CD14-positive monocyte (primary cell): Measurements from ENCODE around the gene PNPLA7. TPM values are rescaled to one million over a fixed set of nuclear protein-coding genes. Genes with fewer than 3 reads are reported as not detected.

Experiments used
- DNase-seq, 3 donors: peaks; one replicate each; pipeline ENCODE4 v3.0.0-alpha.2; 2011 to 2022
- H2AFZ ChIP-seq: 2 replicates; pipeline ENCODE4 v1.6.0; 2012; ENCODE audit warnings: mild to moderate bottlenecking, low read depth, low read length, inconsistent platforms; ENCODE audit not compliant: insufficient read depth, poor library complexity, severe bottlenecking
- H3K27ac ChIP-seq, 2 donors: 1 replicate in 1 of 2; 2 replicates in 1 of 2; pipeline ENCODE4 v1.5.1; 2012 to 2013; ENCODE audit warnings: low read length in 2 of 2, control low read depth in 1 of 2, inconsistent platforms in 1 of 2, low read depth in 1 of 2, mild to moderate bottlenecking in 1 of 2
- H3K27me3 ChIP-seq, 2 donors: one replicate each; pipeline versions ENCODE4 v1.6.0 to v1.6.1; 2011 to 2013; ENCODE audit warnings: low read length in 2 of 2; ENCODE audit not compliant: control insufficient read depth in 2 of 2, insufficient read depth in 2 of 2
- H3K36me3 ChIP-seq, 2 donors: replicated peaks in 1 of 2; 1 replicate in 1 of 2; 2 replicates in 1 of 2; pipeline versions ENCODE4 v1.5.1 to v1.6.1; 2012 to 2013; ENCODE audit warnings: low read length in 2 of 2, control low read depth in 1 of 2, inconsistent platforms in 1 of 2, mild to moderate bottlenecking in 1 of 2; ENCODE audit not compliant: insufficient read depth in 2 of 2, control insufficient read depth in 1 of 2
- H3K4me1 ChIP-seq, 2 donors: 1 replicate in 1 of 2; 2 replicates in 1 of 2; pipeline versions ENCODE4 v1.5.1 to v1.6.1; 2012 to 2013; ENCODE audit warnings: low read length in 2 of 2, control low read depth in 1 of 2, inconsistent platforms in 1 of 2, mild to moderate bottlenecking in 1 of 2, moderate library complexity in 1 of 2; ENCODE audit not compliant: insufficient read depth in 2 of 2, control insufficient read depth in 1 of 2
- H3K4me2 ChIP-seq: replicated peaks from 2 replicates; pipeline ENCODE3; 2012; ENCODE audit warnings: low read length, moderate library complexity, mild to moderate bottlenecking; ENCODE audit not compliant: poor library complexity, severe bottlenecking; ENCODE audit errors: extremely low read depth
- H3K4me3 ChIP-seq, 3 experiments: fragments of 200-600 bp in 1 of 3; sonication (generic) in 1 of 3; replicated peaks in 1 of 3; 1 replicate in 2 of 3; 2 replicates in 1 of 3; pipeline ENCODE4 v1.5.1; 2011 to 2013; ENCODE audit warnings: low read length in 3 of 3, mild to moderate bottlenecking in 3 of 3, control low read depth in 2 of 3, low read depth in 2 of 3, inconsistent platforms in 1 of 3, moderate library complexity in 1 of 3
- H3K79me2 ChIP-seq: 2 replicates; pipeline ENCODE4 v1.6.0; 2012; ENCODE audit warnings: mild to moderate bottlenecking, control low read depth, inconsistent platforms, low read length, moderate library complexity; ENCODE audit not compliant: insufficient read depth
- H3K9ac ChIP-seq: 2 replicates; pipeline ENCODE4 v1.6.0; 2017; ENCODE audit warnings: low read length, mild to moderate bottlenecking; ENCODE audit not compliant: insufficient read depth, poor library complexity, severe bottlenecking
- H3K9me3 ChIP-seq, 2 donors: replicated peaks in 1 of 2; 1 replicate in 1 of 2; 2 replicates in 1 of 2; pipeline versions ENCODE4 v1.5.1 to v1.6.1; 2012 to 2013; ENCODE audit warnings: low read length in 2 of 2, control low read depth in 1 of 2; ENCODE audit not compliant: control insufficient read depth in 1 of 2, insufficient read depth in 1 of 2
- H4K20me1 ChIP-seq: 2 replicates; pipeline ENCODE4 v1.6.0; 2012; ENCODE audit warnings: mild to moderate bottlenecking, low read length, control low read depth, moderate library complexity; ENCODE audit not compliant: insufficient read depth
- H3K27ac Mint-ChIP-seq, 7 donors: one replicate each; pipeline ENCODE4 v1.8.0; 2020; ENCODE audit warnings: mild to moderate bottlenecking in 7 of 7, mixed read lengths in 7 of 7, moderate library complexity in 6 of 7, inconsistent platforms in 2 of 7
- H3K27me3 Mint-ChIP-seq, 3 donors: one replicate each; pipeline ENCODE4 v1.8.0; 2021 to 2022; ENCODE audit warnings: low read depth in 3 of 3, mild to moderate bottlenecking in 3 of 3, mixed read lengths in 3 of 3, moderate library complexity in 3 of 3, inconsistent platforms in 1 of 3
- H3K36me3 Mint-ChIP-seq, 2 donors: one replicate each; pipeline ENCODE4 v1.8.0; 2020; ENCODE audit warnings: mixed read lengths in 2 of 2, inconsistent platforms in 1 of 2, mild to moderate bottlenecking in 1 of 2
- H3K4me1 Mint-ChIP-seq: one replicate; pipeline ENCODE4 v1.8.0; 2020; ENCODE audit warnings: mild to moderate bottlenecking, mixed read lengths
- H3K4me3 Mint-ChIP-seq, 2 donors: one replicate each; pipeline ENCODE4 v1.8.0; 2020; ENCODE audit warnings: mild to moderate bottlenecking in 2 of 2, mixed read lengths in 2 of 2, moderate library complexity in 1 of 2
- H3K9me3 Mint-ChIP-seq, 7 donors: one replicate each; pipeline ENCODE4 v1.8.0; 2020 to 2022; ENCODE audit warnings: mixed read lengths in 7 of 7, mild to moderate bottlenecking in 6 of 7, moderate library complexity in 6 of 7, inconsistent platforms in 2 of 7
- WGBS: methylation state at CpG from one replicate; pipeline ENCODE4 v1.1.5; 2013; ENCODE audit warnings: missing lambda C conversion rate; ENCODE audit not compliant: insufficient coverage; 5-methylcytosine and 5-hydroxymethylcytosine counted together
- intact Hi-C, 2 donors: fragments of 100-400 bp; cut with micrococcal nuclease; formaldehyde crosslinking; loops; one replicate each; pipeline versions ENCODE4 v1.15.0 to v1.15.1; 2023
- polyA plus RNA-seq, 3 donors: library from polyadenylated mRNA; depleted of rRNA in 1 of 3; unstranded in 2 of 3; stranded (reverse) in 1 of 3; fragments of 300-500 nt in 2 of 3; fragments of >200 nt in 1 of 3; fragmentation: Illumina TruSeq in 2 of 3; gene quantifications; 1 replicate in 2 of 3; 2 replicates in 1 of 3; pipeline ENCODE4 v1.2.3, GENCODE V29; 2012 to 2021
- TF ChIP-seq, protein P1 (sequence below): fragments of 200-600 bp; IDR thresholded peaks from one replicate; pipeline ENCODE4 v1.8.0; 2022; ENCODE audit warnings: antibody characterized with exemption, mild to moderate bottlenecking

PNPLA7 gene
- polyA plus RNA-seq, 3 donors = 0.10 to 1.1 (median 0.14) TPM

- peak overlapping the region in 1 of 2 donors; percentile 35 for H3K4me3 Mint-ChIP-seq
- H3K27me3 Mint-ChIP-seq = peaks cover 23 to 63% (median 34%) of the 10 kb centered on the region in 3 donors
- TF ChIP-seq, protein P1, sequence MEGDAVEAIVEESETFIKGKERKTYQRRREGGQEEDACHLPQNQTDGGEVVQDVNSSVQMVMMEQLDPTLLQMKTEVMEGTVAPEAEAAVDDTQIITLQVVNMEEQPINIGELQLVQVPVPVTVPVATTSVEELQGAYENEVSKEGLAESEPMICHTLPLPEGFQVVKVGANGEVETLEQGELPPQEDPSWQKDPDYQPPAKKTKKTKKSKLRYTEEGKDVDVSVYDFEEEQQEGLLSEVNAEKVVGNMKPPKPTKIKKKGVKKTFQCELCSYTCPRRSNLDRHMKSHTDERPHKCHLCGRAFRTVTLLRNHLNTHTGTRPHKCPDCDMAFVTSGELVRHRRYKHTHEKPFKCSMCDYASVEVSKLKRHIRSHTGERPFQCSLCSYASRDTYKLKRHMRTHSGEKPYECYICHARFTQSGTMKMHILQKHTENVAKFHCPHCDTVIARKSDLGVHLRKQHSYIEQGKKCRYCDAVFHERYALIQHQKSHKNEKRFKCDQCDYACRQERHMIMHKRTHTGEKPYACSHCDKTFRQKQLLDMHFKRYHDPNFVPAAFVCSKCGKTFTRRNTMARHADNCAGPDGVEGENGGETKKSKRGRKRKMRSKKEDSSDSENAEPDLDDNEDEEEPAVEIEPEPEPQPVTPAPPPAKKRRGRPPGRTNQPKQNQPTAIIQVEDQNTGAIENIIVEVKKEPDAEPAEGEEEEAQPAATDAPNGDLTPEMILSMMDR = no peak
- no peaks in the 10 kb centered on the region for H3K9me3 ChIP-seq
- H3K36me3 Mint-ChIP-seq = peaks cover 5 to 7% of the 10 kb centered on the region in 2 donors
- H3K9me3 Mint-ChIP-seq = peaks cover 0 to 4% (median 0%) of the 10 kb centered on the region in 7 donors
- H3K27ac Mint-ChIP-seq = no peak overlapping the region
- H4K20me1 ChIP-seq = peaks cover 53% of the 10 kb centered on the region
- peaks cover 18% of the 10 kb centered on the region for H3K4me1 Mint-ChIP-seq
- H3K4me3 ChIP-seq = no peak overlapping the region
- no peak overlapping the region for H3K4me2 ChIP-seq
- peaks cover 7% of the 10 kb centered on the region for H3K79me2 ChIP-seq
- peaks cover 22 to 24% of the 10 kb centered on the region in 2 donors for H3K4me1 ChIP-seq
- intact Hi-C loops = no loop called here
- peaks cover 5 to 31% of the 10 kb centered on the region in 2 donors for H3K27me3 ChIP-seq
- WGBS = 3% methylated on average over 21 of the region's 30 CpGs
- H3K27ac ChIP-seq = no peak overlapping the region
- no peak overlapping the region for H2AFZ ChIP-seq
- no peaks in the 10 kb centered on the region for H3K36me3 ChIP-seq
- DNase-seq = peak; percentile 46 to 84 (median 51)
- peak overlapping the region; percentile 15 for H3K9ac ChIP-seq
Observed at GRCh38 chr9:137411645-137412380, 138.4 kb downstream of the PNPLA7 start.

DNA sequence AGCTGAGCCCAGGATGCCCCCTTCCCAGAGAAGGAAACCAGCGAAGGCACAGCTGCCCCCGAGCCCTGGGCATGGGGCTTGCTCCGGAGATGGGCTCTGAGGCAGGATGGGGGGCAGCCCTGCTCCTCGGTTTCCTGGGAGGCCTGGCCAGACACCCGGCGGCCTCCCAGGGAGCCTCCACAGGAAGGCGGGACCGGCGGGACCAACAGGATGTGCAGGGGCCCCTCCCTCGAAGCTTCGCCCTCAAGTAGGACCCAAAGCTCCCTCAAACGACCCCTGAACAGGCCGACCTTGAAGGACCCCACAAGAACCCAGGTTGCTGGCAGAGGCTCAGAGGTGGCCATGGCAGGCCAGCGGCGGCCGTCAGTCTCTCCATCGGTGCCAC lies 138.9 kb downstream of the PNPLA7 start:
- Histone ChIP-seq H3K27me3 (peaks cover 8 to 36% of the 10 kb centered on the region in 2 donors), H3K4me3 (no peak overlapping the region), H2AFZ (no peak overlapping the region), H3K27ac (no peak overlapping the region), H3K4me1 (peaks cover 22 to 24% of the 10 kb centered on the region in 2 donors), H3K36me3 (no peaks in the 10 kb centered on the region), H3K79me2 (peaks cover 7% of the 10 kb centered on the region), H3K9ac (peak overlapping the region; percentile 21), H4K20me1 (peaks cover 53% of the 10 kb centered on the region), H3K4me2 (no peak overlapping the region), H3K9me3 (no peaks in the 10 kb centered on the region)
- TF ChIP-seq, protein P1 = no peak
- no peak overlapping the region for H3K4me3 Mint-ChIP-seq
- H3K9me3 Mint-ChIP-seq = peaks cover 0 to 4% (median 0%) of the 10 kb centered on the region in 7 donors
- H3K27ac Mint-ChIP-seq = no peak overlapping the region
- intact Hi-C loops = no loop called here
- peaks cover 5 to 7% of the 10 kb centered on the region in 2 donors for H3K36me3 Mint-ChIP-seq
- H3K27me3 Mint-ChIP-seq = peaks cover 26 to 66% (median 38%) of the 10 kb centered on the region in 3 donors
- no peak for DNase-seq
- H3K4me1 Mint-ChIP-seq = peaks cover 18% of the 10 kb centered on the region
- whole genome bisulfite sequencing = 8% methylated on average over 13 of the region's 17 CpGs
